ENCODE results near the gene TSPAN18. TPM values are rescaled to one million over a fixed set of nuclear protein-coding genes. Genes with fewer than 3 reads are reported as not detected.

TSPAN18 gene
- total and polyA plus RNA-seq, 8 donors = 2.1 to 60.3 (median 11.0) TPM

DNA sequence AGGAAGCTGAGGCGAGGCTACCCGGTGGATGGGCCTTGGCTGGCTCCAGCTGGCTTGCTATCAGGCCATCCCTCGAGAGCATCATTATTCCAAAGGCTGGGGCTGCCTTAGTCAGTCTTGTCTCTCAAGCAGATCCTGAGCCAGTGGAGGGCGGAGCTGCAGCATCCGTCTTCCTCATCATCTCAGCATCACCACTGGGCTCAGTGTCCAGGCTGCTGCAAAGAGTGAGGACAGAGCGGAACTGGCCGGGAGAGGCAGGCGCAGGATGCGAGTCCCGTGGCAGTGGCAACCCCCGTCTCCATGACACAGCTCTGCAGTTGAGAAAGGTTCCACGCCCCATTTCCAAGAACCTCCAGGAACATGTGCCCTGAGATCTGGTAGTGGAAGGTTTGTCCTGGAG, 219.5 kb downstream of the TSPAN18 start:
- H3K4me1 ChIP-seq = peaks cover 13 to 72% (median 55%) of the 10 kb centered on the region in 4 donors
- peaks cover 0 to 13% (median 4%) of the 10 kb centered on the region in 4 donors for H3K36me3 ChIP-seq
- TF ChIP-seq EP300 (IDR thresholded peaks at IDR 0.05) (no peak), POLR2A (IDR thresholded peaks at IDR 0.05) (no peak), POLR2AphosphoS5 (IDR thresholded peaks at IDR 0.05) (no peak)
- TF ChIP-seq, protein P1, sequence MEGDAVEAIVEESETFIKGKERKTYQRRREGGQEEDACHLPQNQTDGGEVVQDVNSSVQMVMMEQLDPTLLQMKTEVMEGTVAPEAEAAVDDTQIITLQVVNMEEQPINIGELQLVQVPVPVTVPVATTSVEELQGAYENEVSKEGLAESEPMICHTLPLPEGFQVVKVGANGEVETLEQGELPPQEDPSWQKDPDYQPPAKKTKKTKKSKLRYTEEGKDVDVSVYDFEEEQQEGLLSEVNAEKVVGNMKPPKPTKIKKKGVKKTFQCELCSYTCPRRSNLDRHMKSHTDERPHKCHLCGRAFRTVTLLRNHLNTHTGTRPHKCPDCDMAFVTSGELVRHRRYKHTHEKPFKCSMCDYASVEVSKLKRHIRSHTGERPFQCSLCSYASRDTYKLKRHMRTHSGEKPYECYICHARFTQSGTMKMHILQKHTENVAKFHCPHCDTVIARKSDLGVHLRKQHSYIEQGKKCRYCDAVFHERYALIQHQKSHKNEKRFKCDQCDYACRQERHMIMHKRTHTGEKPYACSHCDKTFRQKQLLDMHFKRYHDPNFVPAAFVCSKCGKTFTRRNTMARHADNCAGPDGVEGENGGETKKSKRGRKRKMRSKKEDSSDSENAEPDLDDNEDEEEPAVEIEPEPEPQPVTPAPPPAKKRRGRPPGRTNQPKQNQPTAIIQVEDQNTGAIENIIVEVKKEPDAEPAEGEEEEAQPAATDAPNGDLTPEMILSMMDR (IDR thresholded peaks at IDR 0.05) = no peak
- H3K27ac ChIP-seq = peak overlapping the region in 3 of 5 donors; percentile 10 to 58 (median 54)
- H3K9me3 ChIP-seq = no peaks in the 10 kb centered on the region
- 73 to 85% (median 82%) methylated on average over 8 to 12 of the region's 12 CpGs for WGBS, 5 donors
- H3K4me3 ChIP-seq = no peak overlapping the region
- intact Hi-C loops (cut with DNase I; ENCODE audit: low total_unique reads) = no loop called here
- peak in 1 of 2 donors; percentile 76 for DNase-seq
- no peaks in the 10 kb centered on the region for H3K27me3 ChIP-seq

DNA sequence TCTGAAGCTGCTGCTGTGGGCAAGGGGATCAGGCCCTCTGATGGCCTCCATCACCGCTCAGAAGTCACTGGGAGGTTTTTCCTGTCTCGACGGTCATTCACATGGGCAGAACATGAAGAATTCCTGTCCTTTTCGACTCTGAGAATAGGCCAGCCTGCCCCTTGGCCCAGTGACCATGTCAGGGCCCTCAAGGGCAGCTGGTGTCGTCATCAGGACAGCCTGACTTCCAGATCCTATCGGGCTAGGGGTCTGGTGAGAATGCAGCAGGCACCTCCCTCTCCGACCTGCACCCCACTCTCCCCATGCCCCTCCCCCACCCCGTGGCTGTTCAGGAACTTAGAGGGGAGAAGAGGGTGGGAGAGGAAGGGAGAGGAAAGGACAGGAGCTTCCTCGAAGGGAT, 220.4 kb downstream of the TSPAN18 start:
- Histone ChIP-seq H3K9me3 (no peaks in the 10 kb centered on the region), H3K4me3 (no peak overlapping the region), H3K27ac (peak overlapping the region in 4 of 5 donors; percentile 10 to 58 (median 28)), H3K27me3 (no peaks in the 10 kb centered on the region), H3K36me3 (peaks cover 0 to 13% (median 4%) of the 10 kb centered on the region in 4 donors), H3K4me1 (peaks cover 13 to 70% (median 53%) of the 10 kb centered on the region in 4 donors)
- DNase-seq = no peak
- intact Hi-C loops (cut with DNase I; ENCODE audit: low total_unique reads) = no loop called here
- WGBS, 5 donors = 55 to 73% (median 68%) methylated on average over 7 to 9 of the region's 9 CpGs
- TF ChIP-seq POLR2AphosphoS5 (IDR thresholded peaks at IDR 0.05) (no peak), POLR2A (IDR thresholded peaks at IDR 0.05) (no peak), EP300 (IDR thresholded peaks at IDR 0.05) (no peak)
- TF ChIP-seq, protein P1 (IDR thresholded peaks at IDR 0.05) = no peak

- Histone ChIP-seq H3K4me1 (peaks cover 8 to 65% (median 49%) of the 10 kb centered on the region in 4 donors), H3K36me3 (peaks cover 0 to 13% (median 4%) of the 10 kb centered on the region in 4 donors), H3K4me3 (no peak overlapping the region), H3K27ac (peak overlapping the region in 1 of 5 donors; percentile 2), H3K27me3 (no peaks in the 10 kb centered on the region), H3K9me3 (no peaks in the 10 kb centered on the region)
- TF ChIP-seq POLR2AphosphoS5 (IDR thresholded peaks at IDR 0.05) = no peak
- TF ChIP-seq POLR2A (IDR thresholded peaks at IDR 0.05) = no peak
- no peak for TF ChIP-seq EP300 (IDR thresholded peaks at IDR 0.05)
- TF ChIP-seq, protein P1 (IDR thresholded peaks at IDR 0.05) = no peak
- intact Hi-C loops (cut with DNase I; ENCODE audit: low total_unique reads) = no loop called here
- DNase-seq = no peak
- 92 to 97% (median 95%) methylated on average over 3 of the region's 3 CpGs for WGBS, 5 donors
Measured at GRCh38 chr11:44948155-44948554, 221.4 kb downstream of the TSPAN18 start.

- DNase-seq = peak in 1 of 2 donors; percentile 83
- Histone ChIP-seq H3K27me3 (no peaks in the 10 kb centered on the region), H3K27ac (peak overlapping the region; percentile 73 to 89 (median 88)), H3K4me3 (peak overlapping the region; percentile 70 to 89 (median 82)), H3K36me3 (peaks cover 0 to 13% (median 4%) of the 10 kb centered on the region in 4 donors), H3K9me3 (no peaks in the 10 kb centered on the region), H3K4me1 (peaks cover 2 to 65% (median 42%) of the 10 kb centered on the region in 4 donors)
- intact Hi-C loops (cut with DNase I; ENCODE audit: low total_unique reads) = no loop called here
- no peak for TF ChIP-seq POLR2AphosphoS5 (IDR thresholded peaks at IDR 0.05)
- no peak for TF ChIP-seq POLR2A (IDR thresholded peaks at IDR 0.05)
- TF ChIP-seq, protein P1 (IDR thresholded peaks at IDR 0.05) = peak in 2 of 7 experiments; percentile 22 to 53
- TF ChIP-seq EP300 (IDR thresholded peaks at IDR 0.05) = no peak
- WGBS, 5 donors = 2 to 5% (median 3%) methylated on average over 44 to 57 of the region's 57 CpGs
Measured at GRCh38 chr11:44949160-44950030, 222.6 kb downstream of the TSPAN18 start.

Measured in stomach (tissue), 9 donors.